ENCODE measurements around the gene ZNF710.

ZNF710 gene

GRCh38 chr15:90020021-90020735, 19.1 kb downstream of the ZNF710 start:
- no peak for DNase-seq

- no peak for DNase-seq
These were observed 19.9 kb downstream of the ZNF710 start for GRCh38 chr15:90020936-90021507.

- no peak for DNase-seq
These were observed 21.2 kb downstream of the ZNF710 start for GRCh38 chr15:90022345-90022744.

GRCh38 chr15:90022905-90023700, 22.0 kb downstream of the ZNF710 start:
- no peak for DNase-seq

GRCh38 chr15:90024406-90024805, 23.3 kb downstream of the ZNF710 start:
- no peak for DNase-seq

GRCh38 chr15:90025489-90026033, 24.4 kb downstream of the ZNF710 start:
- no peak for DNase-seq

- no peak for DNase-seq
These were observed 27.3 kb downstream of the ZNF710 start for GRCh38 chr15:90028376-90028944.

- DNase-seq = no peak
These were observed 27.9 kb downstream of the ZNF710 start for GRCh38 chr15:90029024-90029423.

- no peak for DNase-seq
These were observed 29.3 kb downstream of the ZNF710 start for GRCh38 chr15:90030376-90030775.

- DNase-seq = peak; percentile 37
These were observed 30.2 kb downstream of the ZNF710 start for GRCh38 chr15:90031231-90031791.

- DNase-seq = no peak
These were observed 31.9 kb downstream of the ZNF710 start for GRCh38 chr15:90033006-90033405.

- DNase-seq = no peak
These were observed 32.3 kb downstream of the ZNF710 start for GRCh38 chr15:90033448-90033847.

GRCh38 chr15:90035095-90035839, 34.1 kb downstream of the ZNF710 start:
- no peak for DNase-seq

GRCh38 chr15:90035840-90036230, 34.7 kb downstream of the ZNF710 start:
- DNase-seq = no peak

GRCh38 chr15:90036343-90036742, 35.2 kb downstream of the ZNF710 start:
- no peak for DNase-seq

GRCh38 chr15:90036806-90037510, 35.8 kb downstream of the ZNF710 start:
- DNase-seq = no peak

- no peak for DNase-seq
These were observed 36.4 kb downstream of the ZNF710 start for GRCh38 chr15:90037511-90037860.

- peak; percentile 90 for DNase-seq
These were observed 37.0 kb downstream of the ZNF710 start for GRCh38 chr15:90037961-90038631.

GRCh38 chr15:90038632-90039095, 37.5 kb downstream of the ZNF710 start:
- DNase-seq = no peak

GRCh38 chr15:90039996-90040395, 38.9 kb downstream of the ZNF710 start:
- no peak for DNase-seq

- no peak for DNase-seq
These were observed 39.5 kb downstream of the ZNF710 start for GRCh38 chr15:90040618-90041017.

All from activated CD4-positive, alpha-beta T cell treated with anti-CD3 and anti-CD28 coated beads, Interleukin-2, amount 50 U/mL, for 16 hours (primary cell).